GM10248 (cell line): Measurements from ENCODE around the gene UNC5B.

Source experiments
- CTCF ChIA-PET: fragments of 300-600 bp; sonication (Branson Sonifier 250); formaldehyde crosslinking; extraction: SDS; loops from one replicate; lab custom pipeline; 2021; ENCODE audit warnings: antibody characterized with exemption; lab: Yijun Ruan, JAX
- POLR2A ChIA-PET: fragments of 350-650 bp; sonication (Branson Sonifier 250); formaldehyde crosslinking; extraction: SDS; loops from one replicate; lab custom pipeline; 2020; ENCODE audit warnings: antibody characterized with exemption; lab: Yijun Ruan, JAX
- DNase-seq: peaks from one replicate; pipeline ENCODE4 v3.0.0; 2012; ENCODE audit errors: extremely low spot score
- CTCF ChIP-seq: IDR thresholded peaks from 2 replicates; pipeline ENCODE4 v1.5.1; 2012; ENCODE audit warnings: mild to moderate bottlenecking, low read depth; ENCODE audit errors: extremely low read depth, missing control alignments, control extremely low read depth

The UNC5B gene

GRCh38 chr10:71191551-71192076 is 20.8 kb upstream of the UNC5B start:
- no peak for TF ChIP-seq CTCF
- ChIA-PET CTCF (no interaction called here), POLR2A (no interaction called here)
- no peak for DNase-seq

DNA sequence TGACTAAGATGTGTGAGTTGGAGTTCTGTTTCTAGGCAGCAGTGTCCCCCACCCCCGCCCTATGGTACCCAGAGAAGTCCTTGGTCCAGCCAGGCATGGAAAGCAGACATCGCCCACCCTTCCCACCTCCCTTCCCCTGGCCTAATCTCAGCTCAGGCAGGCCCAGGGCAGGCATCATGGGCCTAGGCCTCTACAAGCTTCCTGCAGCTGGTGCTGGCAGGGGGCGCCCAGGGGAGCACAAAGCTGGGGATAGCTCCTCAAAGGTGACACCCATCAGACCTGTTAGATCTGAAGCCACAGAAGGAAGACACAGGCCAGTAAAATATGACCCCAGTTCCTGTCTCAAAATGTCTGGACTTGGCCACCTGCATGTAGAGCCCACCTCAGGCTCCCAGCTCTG is 18.9 kb upstream of the UNC5B start:
- CTCF ChIA-PET, result interaction anchor here (1.0 to 1.1 kb wide), 2 partner anchors 30 to 268 kb away, joined by 3 read pairs; no protein-coding TSS in a partner anchor
- TF ChIP-seq CTCF, result no peak
- DNase-seq, result no peak
- POLR2A ChIA-PET, result no interaction called here

DNA sequence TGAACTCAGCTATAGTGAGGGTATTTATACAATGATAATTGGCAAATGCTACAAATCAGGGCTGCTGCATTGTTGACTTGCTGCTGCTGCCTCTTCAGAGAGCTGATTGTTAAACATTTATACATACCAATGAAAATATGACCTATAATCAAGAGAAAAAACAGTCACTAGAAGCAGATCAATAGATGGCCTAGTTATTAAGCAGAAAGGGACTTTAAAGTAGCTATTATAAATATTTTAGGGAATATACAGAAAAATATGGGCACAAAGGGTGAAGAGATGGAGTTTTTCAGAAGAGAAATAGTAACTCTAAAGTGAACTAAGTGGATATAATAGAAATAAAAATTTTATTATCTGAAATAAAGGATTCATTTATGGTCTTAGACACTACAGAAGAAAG is 14.4 kb upstream of the UNC5B start:
- POLR2A ChIA-PET, result no interaction called here
- CTCF ChIA-PET, result no interaction called here
- no peak for TF ChIP-seq CTCF
- DNase-seq, result no peak

DNA sequence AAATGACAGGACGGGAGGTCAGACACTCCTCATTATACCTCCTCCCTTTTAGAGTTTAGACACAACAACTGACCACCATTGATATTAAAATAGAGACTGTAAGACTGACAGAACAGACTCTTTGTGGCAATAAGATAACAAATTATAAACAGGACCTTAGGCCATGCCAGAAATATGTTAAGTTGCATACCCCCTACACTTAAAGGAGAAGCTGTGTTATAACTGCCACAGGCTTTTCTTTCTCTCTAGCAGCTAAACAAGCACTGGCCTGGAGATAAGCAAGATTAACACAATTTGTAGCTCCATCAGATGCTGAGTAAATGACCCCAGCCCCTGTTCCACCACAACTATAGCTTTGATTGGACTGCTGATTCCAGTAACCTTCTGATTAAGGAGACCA is 10.5 kb upstream of the UNC5B start:
- CTCF ChIA-PET, result no interaction called here
- DNase-seq, result no peak
- no peak for TF ChIP-seq CTCF
- POLR2A ChIA-PET, result no interaction called here

DNA sequence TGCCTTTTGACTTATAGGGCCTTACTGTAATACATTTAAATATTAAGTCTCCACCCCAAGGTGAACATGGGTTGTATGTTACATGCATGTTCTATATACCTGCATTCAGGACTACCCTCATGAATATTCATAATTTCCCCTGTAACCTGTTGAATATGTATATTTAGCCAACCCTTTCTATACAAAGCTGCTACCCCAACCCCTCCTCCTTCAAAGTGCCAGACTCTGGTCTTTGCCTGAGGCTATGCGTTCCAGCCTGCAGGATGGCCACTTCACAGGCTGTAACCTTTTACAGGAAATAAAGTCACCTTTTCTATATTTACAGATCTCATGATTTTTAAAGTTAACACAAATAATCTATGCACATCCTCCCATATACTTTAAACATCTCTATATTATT is 10.1 kb upstream of the UNC5B start:
- TF ChIP-seq CTCF, result no peak
- no peak for DNase-seq
- POLR2A ChIA-PET, result no interaction called here
- CTCF ChIA-PET, result no interaction called here

DNA sequence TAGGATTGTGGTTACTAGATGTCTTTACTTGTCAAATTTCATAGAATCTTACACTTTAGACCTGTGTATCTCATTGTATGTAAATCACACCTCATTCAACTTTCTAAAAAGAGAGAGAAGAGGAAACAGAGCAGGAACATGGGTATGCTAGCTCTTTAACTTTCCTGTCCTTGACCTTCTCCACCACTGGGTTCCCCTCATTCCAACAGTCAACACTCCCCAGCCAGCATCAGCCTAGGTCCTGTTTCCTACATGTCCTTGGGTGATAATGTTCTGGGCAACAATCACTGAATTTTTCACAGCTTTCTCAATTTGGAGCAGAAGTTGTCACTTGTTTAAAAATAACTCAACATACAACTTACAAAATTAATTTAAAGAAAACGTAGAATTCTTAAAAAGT is 9.2 kb upstream of the UNC5B start:
- POLR2A ChIA-PET, result no interaction called here
- CTCF ChIA-PET, result no interaction called here
- no peak for TF ChIP-seq CTCF
- DNase-seq, result no peak

DNA sequence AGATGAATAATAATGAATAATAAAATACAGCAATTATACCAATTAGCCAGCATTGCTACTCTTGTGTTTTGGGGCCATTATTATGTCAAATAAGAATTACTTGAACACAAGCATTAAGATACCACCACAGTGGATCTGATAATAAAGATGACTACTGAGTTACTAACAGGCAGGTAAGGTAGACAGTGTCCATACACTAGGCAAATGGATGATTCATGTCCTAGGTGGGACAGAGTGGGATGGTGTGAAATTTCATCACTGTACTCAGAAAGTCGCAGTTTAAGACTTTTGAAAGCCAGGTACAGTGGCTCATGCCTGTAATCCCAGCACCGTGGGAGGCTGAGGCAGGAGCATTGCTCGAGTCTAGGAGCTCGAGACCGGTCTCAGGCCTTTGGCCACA is 8.7 kb upstream of the UNC5B start:
- TF ChIP-seq CTCF, result no peak
- CTCF ChIA-PET, result no interaction called here
- POLR2A ChIA-PET, result no interaction called here
- no peak for DNase-seq
